ENCODE results near the gene GPR157. TPM values are rescaled to one million over a fixed set of nuclear protein-coding genes. Genes with fewer than 3 reads are reported as not detected.

Gene GPR157
- total RNA-seq, 4 donors from 2014 or later: 3.3 to 208 (median 10.4) TPM

DNA sequence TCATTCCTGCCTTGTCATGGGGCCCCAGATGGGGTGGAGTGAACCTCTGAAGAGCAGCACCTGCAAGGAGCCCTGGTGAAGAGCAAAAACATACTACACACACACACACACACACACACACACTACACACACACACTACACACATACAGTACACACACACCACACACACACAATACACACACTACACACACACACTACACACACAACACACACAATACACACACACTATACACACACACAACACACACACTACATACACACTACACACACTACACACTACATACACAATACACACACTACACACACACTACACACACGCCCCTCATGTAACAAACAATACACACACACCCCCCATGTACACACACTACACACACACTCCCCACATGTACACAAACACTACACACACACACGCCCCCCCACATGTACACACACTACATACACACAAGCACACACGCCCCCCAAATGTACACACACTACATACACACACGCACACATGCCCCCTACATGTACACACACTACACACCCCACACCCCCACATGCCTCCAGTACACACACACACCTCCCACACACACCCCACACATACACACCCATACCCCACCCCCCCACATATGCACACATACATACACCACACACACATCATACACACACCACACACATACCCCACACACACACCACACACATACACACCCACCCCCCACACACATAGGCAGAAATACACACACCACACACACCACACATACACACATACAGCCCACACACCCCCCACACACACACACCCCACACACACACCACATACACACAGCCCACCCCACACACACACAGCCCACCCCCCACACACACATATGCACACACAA lies 68.8 kb downstream of the GPR157 start:
- Histone ChIP-seq H3K4me1 (peaks cover 0 to 11% (median 0%) of the 10 kb centered on the region in 4 donors), H3K27ac (peak overlapping the region in 1 of 4 donors; percentile 30), H3K4me3 (peak overlapping the region in 1 of 4 donors; percentile 13), H3K9me3 (no peaks in the 10 kb centered on the region), H3K36me3 (peaks cover 0 to 11% (median 0%) of the 10 kb centered on the region in 3 donors), H3K27me3 (no peaks in the 10 kb centered on the region)
- peak in 1 of 3 donors; percentile 2 for DNase-seq
- TF ChIP-seq CTCF (IDR thresholded peaks at IDR 0.05) (no peak), POLR2A (IDR thresholded peaks at IDR 0.05) (no peak)

- no peaks in the 10 kb centered on the region for H3K27me3 ChIP-seq
- peak in 1 of 3 donors; percentile 12 for DNase-seq
- H3K4me1 ChIP-seq: no peaks in the 10 kb centered on the region
- H3K27ac ChIP-seq: no peak overlapping the region
- peaks cover 0 to 11% (median 0%) of the 10 kb centered on the region in 3 donors for H3K36me3 ChIP-seq
- no peaks in the 10 kb centered on the region for H3K9me3 ChIP-seq
- no peak overlapping the region for H3K4me3 ChIP-seq
- TF ChIP-seq POLR2A (IDR thresholded peaks at IDR 0.05) (no peak), CTCF (IDR thresholded peaks at IDR 0.05) (no peak)
These were observed 70.4 kb downstream of the GPR157 start for GRCh38 chr1:9058465-9058864.

DNA sequence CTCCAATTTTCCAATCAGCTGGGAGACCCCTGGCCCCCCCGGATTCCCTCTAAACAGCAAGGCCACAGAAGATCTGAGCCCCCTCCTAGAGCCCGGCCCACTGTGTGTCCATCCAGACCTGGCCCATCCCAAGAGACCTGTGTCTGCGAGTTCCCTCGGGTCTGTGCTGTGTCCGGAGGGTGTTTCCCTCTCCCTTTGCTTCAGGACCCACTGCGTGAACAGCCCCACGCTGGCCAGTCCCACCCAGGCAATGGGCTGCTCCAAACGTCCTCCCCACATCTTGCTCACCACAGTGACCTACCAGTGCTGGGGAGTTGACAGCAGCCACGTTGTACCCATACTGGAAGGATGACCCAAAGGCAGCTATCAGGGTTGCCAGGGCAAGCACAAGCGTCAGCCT lies 71.1 kb downstream of the GPR157 start:
- no peaks in the 10 kb centered on the region for H3K4me1 ChIP-seq
- H3K27me3 ChIP-seq: no peaks in the 10 kb centered on the region
- H3K27ac ChIP-seq: no peak overlapping the region
- no peak overlapping the region for H3K4me3 ChIP-seq
- TF ChIP-seq POLR2A (IDR thresholded peaks at IDR 0.05) (no peak), CTCF (IDR thresholded peaks at IDR 0.05) (no peak)
- no peaks in the 10 kb centered on the region for H3K9me3 ChIP-seq
- peaks cover 0 to 11% (median 0%) of the 10 kb centered on the region in 3 donors for H3K36me3 ChIP-seq
- peak in 1 of 3 donors; percentile 34 for DNase-seq

- peaks cover 0 to 14% (median 0%) of the 10 kb centered on the region in 3 donors for H3K36me3 ChIP-seq
- no peaks in the 10 kb centered on the region for H3K27me3 ChIP-seq
- TF ChIP-seq CTCF (IDR thresholded peaks at IDR 0.05): no peak
- TF ChIP-seq POLR2A (IDR thresholded peaks at IDR 0.05): no peak
- H3K4me1 ChIP-seq: no peaks in the 10 kb centered on the region
- no peak overlapping the region for H3K27ac ChIP-seq
- DNase-seq: peak in 1 of 3 donors; percentile 0
- no peak overlapping the region for H3K4me3 ChIP-seq
- H3K9me3 ChIP-seq: no peaks in the 10 kb centered on the region
These were observed 76.4 kb downstream of the GPR157 start for GRCh38 chr1:9052272-9053049.

DNA sequence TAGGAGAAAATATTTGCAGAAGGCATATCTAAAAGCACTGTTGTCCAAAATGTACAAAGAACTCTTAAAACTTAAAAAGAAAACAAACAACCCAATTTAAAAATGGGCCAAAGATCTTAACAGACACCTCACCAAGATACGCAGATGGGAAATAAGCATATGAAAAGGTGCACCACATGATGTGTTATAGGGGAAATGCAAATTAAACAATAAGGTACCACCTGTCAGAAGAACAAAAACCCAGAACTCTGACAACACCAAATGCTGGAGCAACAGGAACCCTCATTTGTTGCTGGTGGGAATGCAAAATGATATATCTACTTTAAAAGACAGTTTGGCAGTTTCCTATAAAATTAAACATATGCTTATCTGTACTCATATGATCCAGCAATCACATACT lies 77.5 kb downstream of the GPR157 start:
- TF ChIP-seq CTCF (IDR thresholded peaks at IDR 0.05) (no peak), POLR2A (IDR thresholded peaks at IDR 0.05) (no peak)
- H3K4me3 ChIP-seq: no peak overlapping the region
- no peaks in the 10 kb centered on the region for H3K27me3 ChIP-seq
- H3K36me3 ChIP-seq: peaks cover 0 to 16% (median 0%) of the 10 kb centered on the region in 3 donors
- DNase-seq: no peak
- no peaks in the 10 kb centered on the region for H3K9me3 ChIP-seq
- no peaks in the 10 kb centered on the region for H3K4me1 ChIP-seq
- H3K27ac ChIP-seq: no peak overlapping the region

All from Peyer's patch (tissue), 4 donors.